Measurements from ENCODE around the gene APBA2.
"Not testable (repeated sequence)": the region's sequence is repeated elsewhere in the genome, so short reads cannot be mapped to it uniquely, and the experiment has no call there.

The APBA2 gene

DNA sequence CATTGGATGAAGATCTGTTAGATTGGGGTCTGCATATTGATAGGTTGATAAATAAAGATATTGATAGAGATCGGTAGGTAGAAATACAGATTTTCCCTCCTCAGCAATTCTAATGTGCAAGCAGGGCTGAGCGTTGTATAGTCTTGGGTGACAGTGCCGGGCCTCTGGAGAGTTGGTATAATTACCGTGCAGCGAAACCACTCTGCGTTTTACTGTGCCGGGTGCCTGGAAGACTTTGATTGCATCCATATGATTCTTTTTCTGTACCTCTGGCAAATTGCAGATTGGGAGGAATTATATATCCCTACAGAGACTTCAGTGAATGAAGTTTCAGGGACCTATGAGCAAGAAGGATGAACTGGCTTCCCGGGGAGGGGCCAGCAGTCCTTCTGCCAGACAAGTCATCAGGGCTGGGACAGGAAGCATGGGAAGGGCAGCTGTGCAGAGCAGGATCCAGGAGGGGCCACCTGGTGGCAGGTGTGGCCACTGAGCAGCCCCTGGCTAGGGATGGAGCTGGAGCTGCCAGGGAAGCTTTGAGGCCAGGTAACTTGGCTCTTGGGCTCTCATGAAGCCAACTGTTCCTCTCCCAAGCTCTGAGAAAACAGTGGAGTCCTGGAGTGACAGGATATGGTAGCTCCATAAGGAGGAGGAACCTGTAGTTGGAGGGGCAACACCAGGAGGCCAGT, 132.5 kb downstream of the APBA2 start:
- no peak for DNase-seq

DNA sequence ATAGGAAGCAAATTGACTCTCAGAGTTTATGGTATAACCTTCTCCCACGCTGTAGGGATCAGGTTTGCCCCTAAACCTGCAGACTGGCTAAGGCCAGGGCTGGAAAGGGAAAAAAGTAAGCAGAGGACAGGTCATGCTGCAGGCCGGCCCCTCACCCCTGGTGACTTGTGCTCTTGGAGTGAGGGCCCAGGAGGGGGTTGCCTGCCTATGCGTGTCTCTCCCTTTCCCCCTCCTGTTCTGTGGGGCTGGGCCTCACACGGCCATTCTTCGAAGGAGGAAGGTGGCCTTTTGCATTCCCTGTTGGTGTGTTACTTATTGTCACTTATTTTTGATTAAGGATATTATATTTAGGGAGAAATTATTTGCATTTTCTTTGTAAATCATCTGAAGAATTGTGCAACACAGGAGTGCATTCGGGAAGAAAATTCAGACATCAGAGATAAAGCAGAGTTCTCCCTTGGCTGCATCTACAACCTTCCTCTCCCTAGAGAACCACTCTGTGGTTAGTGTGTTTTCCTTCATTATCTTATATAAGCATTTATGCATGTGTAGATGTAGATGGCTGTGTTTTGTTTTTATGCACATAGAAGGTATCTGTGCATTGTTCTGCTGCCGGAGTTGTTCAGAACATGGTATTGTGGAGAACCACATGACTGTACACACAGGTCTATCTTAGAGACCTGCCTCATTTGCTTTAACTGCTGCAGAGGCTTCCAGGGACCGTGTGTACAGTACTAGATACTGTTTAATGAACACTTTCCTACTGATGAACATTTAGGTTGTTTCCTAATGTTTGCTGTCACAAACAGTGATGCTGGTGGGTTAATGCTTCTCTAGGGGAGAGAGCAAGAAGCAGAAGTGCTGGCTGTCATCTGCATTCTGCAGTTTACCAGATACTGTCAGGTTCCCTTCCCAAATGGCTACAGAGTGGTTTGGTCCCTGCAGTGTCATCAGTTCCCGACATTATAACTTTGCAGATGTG, 133.5 kb downstream of the APBA2 start:
- DNase-seq, result no peak

DNA sequence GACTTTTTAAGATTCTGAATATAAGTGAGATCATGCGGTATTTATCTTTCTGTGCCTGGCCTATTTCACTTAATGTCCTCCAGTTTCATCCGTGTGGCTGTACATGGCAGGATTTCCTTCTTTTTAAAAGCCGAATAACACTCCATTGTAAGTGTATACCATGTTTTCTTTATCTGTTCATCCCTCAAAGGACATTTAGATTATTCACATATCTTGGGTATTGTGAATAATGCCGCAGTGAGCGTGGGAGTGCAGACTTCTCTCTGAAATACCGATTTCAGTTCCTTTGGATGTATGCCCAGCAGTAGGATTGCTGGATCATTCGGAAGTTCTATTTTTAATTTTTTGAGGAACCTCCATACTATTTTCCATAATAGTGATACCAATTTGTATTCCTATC, 136.1 kb downstream of the APBA2 start:
- no peak for DNase-seq

DNA sequence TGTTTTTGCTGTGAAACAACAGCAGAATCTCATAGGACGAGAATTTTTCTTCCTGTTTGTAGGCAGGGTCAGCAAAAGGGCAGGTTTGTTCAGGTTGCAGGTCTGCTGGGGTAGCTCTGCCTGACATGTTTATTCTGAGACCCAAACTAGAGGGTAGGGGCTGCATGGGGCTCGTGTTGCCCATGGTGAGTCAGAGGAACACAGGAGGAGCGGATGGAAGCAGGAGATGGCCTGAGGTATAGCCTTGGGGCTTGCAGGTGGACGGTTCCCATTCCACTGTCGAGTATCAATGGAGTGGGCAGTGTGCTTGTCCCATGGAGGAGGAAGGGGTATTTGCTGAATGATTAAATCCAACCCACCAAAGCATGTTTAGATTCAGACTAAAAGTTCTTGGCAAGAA, 138.9 kb downstream of the APBA2 start:
- no peak for DNase-seq

DNA sequence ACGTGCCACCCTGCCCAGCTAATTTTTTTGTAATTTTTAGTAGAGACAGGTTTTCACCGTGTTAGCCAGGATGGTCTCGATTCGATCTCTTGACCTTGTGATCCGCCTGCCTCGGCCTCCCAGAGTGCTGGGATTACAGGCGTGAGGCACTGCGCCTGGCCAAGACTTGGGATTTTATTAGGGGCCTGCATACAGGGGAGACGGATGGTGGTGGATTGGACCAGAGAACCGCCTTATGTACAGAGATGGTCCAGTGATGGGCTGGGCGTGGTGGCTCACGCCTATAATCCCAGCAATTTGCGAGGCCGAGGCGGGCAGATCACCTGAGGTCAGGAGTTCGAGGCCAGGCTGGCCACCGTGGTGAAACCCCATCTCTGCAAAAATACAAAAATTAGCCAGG, 139.6 kb downstream of the APBA2 start:
- not testable (repeated sequence) for DNase-seq

DNA sequence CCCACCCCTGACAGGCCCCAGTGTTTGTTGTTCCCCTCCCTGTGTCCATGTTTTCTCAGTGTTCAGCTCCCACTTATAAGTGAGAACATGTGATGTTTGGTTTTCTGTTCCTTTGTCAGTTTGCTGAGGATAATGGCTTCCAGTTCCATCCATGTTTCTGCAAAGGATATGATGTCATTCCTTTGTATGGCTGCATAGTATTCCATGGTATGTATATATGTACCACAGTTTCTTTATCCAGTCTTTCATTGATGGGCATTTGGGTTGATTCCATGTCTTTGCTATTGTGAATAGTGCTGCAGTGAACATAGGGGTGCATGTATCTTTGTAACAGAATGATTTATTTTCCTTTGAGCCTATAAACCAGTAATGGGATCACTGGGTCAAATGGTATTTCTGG, 142.4 kb downstream of the APBA2 start:
- DNase-seq, result not testable (repeated sequence)

DNA sequence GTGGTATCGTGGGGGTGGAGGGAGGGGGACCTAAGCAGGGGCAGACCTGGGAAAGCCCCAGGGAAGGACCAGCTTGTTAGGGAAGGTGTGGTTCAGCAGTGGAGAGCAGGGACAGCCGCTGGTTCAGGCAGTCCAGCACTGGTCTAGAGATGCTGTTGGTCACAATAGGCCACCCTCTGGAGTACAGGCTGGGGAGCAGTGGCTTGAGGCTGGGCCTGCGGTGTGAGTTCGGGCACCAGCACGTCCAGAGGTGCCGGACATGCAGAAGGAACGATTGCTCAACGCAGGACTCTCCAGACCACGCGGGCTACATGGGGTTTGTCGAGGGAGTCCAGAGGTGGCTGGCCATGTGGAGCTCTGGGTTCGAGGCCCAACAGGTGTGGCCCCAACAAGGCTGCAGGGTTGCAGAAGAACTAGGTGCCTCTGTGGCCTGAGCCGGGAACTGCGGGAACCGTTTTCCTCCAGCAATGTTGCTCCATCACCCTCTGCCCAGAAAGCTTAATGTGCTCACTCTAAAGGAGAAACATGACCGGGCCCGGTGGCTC, 143.9 kb downstream of the APBA2 start:
- DNase-seq, result no peak

DNA sequence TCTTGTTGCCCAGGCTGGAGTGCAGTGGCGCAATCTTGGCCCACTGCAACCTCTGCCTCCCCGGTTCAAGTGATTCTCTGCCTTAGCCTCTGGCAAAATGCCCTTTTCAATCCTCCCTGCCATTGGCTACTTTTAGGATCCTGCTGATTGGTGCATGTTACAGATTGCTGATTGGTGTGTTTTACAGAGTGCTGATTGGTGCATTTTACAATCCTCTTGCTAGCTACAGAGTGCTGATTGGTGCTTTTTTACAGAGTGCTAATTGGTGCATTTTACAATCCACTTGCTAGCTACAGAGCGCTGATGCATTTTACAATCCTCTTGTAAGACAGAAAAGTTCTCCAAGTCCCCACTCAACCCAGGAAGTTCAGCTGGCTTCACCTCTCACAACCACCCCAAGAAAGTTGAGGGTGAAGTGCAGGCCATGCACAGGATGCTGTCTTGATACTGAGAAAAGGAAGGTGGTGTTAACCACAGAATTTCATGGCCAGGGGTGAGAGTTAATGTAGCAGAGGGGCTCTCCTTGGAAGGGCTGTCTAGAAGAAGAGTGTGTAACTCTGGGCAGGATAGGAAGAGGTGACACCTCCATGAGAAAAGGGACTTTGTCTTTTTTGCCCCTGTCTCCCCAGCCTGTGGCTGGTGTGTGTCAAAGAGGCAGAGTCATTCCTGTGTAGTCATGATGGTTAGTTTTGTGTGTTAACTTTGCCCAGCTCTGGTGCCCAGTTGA, 145.9 kb downstream of the APBA2 start:
- no peak for DNase-seq

DNA sequence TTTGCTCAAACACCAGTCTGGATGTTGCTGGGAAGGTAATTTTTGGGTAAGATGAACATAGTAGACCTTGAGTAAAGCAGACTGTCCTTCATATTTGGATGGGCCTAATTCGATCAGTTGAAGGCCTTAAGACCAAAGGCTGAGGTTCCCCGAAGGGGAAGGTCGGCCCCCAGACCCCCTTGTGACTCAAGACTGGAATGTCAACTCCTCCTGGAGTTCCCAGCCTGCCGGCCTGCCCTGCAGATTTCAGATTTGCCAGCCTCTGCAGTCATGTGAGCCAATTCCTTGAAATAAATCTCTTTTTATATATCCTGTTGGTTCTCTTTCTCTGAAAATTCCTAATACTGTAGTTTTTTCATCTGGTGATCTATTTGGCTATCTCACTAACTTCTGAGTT, 146.5 kb downstream of the APBA2 start:
- no peak for DNase-seq

DNA sequence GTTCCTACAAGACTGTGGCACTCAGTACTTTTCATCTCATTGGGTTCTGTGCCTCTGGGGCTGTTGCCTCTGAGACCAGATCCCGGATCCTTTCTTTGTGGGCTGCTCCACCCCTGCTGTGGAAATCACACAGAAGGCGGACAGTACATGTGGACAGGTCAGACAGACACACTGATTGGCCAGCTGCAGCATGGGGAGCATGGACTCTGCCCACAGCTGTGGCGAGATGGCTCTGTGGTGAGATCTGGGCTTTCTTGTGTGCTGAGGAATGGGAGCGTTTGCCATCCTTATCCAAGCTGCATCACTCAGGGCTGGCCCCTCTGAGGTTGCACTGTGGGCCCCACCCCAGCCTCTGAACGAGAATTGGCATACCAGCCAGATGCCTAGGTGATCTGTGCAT, 147.0 kb downstream of the APBA2 start:
- no peak for DNase-seq

DNA sequence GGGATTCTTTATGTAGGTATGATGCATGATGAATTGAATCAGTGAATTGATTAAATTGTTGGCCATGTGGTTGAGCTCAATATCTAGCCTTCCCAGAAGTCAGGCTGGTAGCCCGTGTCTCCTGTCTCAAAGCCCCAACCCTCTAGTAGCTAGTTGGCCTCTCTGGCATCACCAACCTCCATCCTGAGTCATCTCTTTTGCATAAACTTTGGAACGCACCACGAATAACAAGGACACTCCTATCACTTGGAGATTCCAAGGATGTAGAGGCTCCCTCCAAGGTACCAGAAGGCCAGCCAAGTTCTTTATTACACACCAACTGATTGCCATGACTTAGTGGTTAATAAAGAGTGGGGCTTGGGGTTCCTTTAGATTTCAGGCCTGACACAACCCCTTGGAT, 148.4 kb downstream of the APBA2 start:
- no peak for DNase-seq

DNA sequence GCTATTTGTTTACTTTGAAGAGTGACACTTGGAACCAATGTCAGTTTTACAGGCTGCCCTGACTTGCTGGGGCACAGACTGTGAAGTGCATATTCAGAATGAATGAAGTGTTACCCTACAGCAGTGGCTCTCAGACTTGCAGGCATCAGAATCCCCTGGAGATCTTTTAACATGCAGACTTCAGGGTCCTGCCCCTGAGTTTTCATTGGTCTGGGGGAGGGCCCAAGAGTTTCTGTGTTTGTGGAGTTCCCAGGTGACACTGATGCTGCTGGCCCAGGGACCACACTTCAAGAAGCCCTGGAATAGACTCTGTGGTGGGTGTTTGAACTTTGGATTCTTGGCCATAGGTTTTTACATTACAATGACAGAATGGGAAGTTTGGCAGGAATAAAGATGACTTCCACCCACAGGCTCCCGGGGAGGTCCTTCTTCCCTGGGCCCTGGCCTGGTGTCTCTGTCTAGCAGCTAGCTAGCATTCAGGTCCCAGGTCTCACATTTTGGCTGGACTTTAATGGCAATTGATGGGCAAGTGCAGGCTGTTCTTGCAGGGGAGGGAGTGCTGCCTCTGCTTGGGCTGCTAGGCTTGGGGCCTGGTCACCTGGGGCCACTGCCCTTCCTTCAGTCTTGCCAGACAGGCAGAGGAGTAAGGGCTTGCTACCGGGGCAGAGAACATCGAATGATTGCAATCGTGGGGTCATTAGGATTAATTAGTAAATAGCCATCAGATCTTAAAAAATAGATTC, 149.0 kb downstream of the APBA2 start:
- no peak for DNase-seq

DNA sequence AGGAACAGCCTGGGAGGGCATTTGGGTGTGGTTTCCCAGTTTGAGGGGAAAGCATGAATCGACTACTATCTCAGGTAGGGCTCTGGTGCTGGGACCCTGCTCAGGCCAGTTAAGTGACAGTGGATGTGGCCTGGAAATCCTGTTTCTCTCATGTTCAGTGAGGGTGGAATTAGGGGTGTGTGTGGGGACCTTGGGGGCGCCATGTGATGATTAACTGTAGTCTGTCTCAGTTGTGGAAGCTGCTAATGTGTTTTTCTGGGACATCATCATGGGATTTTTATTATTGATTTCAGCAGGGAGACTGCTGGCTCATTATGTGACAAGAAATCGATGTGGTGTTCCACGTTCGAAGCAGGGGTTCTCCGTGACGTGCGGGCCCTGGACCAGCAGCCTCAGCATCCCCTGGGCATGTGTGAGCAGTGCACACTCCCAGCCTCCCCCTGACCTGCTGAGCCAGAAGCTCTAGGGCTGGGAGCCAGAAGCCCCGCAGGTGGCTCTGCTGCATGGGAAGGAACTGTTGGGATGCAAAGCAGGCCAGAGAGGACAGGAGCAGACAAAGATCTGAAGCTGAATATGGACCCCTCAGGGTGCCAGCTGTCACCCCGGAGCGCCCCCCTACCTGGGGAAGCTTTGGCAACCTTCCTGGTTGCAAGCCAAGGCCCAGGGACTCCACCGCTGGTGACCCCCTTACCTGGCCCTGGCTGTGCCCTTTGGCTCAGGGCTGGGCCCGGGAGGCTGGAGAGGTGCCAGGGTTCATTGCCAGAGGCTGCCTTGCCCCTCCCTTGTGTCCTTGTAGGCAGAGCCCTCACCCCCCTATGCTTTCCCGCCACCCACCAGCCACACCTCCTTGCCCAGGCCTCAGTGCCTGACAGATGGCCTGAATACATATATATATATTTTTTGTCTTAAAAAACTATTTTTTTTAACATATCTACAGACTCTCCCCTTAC, 149.8 kb downstream of the APBA2 start:
- DNase-seq, result no peak

DNA sequence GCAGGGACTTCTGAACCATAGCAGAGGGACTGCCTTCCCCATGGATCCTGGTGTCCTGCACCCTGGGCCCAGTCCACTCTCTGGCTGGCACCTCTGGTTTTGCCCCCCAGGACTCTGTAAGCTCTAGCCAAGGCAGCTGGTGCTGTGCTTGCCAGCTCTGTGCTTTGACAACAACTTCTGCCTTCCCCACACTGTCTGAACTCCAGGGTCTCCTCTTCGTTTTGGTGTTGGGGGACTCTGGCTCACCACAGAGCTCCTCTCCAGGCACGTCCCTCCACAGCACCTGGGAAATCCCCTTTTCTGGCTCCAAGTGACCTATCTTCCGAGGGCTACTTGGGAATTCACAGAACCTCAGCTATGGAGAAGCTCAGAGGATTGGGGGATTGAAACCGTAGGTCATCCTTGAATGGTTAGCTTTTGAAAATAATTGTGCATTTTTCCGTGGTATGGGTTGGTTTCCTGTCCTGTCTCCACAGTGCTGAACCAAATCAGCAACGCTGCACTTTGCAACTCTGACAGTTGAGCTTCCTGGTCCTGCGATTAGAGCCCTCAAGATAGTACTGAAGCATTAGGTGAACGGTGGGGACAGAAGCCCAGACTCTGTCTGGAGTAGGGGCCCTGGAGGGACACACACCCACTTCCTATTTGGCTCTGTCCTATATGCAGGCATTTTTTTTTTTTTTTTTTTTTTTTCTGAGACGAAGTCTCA, 152.4 kb downstream of the APBA2 start:
- no peak for DNase-seq

DNA sequence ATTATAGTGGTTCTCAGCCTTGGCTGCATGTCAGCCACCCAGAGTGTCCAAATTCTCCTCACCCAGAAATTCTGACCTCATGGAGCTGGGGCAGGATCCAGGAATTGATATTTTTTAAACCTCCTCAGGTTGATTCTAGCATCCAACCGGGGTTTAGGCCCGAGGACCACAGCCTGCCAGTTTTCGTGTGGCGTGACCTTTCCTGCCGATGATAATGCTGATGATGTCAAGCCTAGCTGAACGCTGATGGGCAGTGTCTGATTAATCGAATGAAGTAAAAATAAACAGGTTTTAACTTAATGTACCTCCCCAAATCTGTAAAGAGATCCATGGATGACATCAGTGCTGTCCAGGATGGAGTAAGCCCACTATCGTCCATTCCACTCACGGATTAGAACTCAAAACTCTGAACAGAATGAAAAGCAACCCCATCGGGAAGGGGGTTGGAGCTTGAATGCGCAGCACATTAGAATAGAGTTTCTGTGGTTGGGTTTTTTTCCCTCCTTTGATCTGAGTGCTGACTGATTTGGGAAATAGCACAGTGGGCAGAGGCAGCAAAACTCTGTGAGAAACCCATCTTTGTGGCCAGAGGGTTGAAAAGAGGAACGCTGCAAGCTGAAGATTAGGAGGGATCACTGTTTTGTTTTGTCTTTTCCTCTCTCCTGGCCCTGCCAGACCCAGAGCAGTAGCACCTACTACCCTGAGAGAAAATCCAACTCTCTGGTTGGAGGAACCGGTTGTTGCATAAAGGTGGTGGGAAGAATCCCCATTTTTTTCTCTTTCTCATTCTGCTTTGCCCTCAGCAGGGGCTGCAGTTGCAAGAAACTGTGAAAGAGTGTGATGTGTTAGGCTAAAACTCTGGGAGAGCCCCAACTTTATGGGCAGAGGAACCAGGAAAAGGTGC, 153.9 kb downstream of the APBA2 start:
- no peak for DNase-seq

DNA sequence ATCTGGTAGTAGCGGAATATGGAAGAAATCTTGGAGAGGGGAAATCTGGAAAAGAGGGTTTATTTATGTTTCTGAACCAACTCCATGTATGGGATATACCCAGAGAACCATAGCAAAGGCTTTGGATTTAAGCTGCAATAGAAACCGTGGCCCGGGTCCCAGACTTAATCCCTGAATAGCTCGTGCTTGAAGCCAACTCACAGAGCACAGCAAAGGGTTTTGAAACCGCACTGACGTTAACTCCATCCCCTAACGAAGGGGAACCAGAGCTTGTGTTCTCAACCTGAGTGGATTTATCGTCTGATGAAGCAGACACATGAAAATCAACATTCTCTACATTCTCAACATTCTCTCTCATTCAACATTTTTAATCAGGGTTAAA, 154.6 kb downstream of the APBA2 start:
- no peak for DNase-seq

DNA sequence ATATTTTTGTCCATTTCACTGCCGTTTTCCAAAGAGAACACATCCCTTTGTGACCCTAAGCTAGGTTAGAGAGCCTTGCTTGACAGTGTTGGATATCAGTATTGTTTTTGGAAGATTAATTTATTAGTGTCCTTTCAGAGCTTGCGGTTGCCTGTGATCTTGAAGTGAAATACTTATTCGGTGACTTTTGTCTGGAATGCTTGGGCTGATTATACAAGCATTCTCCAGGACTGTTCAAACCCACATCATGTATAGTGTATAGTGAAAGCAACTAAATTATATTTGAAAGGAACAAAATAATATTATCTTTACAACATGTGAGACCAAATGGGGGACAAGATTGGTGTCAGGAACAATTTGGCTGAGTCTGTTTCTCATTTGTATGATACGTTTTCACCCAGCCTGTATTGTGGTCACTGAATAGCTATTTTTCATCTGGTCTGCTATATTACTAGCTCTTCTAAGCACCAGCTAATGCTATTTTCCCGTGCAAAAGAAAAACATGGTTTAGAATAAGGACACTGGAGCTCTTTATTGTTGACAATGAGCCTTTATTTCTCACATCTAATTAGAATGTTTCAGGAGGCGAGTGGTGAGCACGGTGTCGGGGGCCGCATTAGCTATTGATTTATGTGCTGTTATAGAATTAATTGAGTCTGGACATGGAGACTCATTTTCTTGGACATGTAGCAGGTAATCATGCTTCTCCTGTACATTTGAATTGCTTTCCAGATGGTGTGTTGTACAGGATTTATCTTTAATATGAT, 158.1 kb downstream of the APBA2 start:
- DNase-seq, result no peak

DNA sequence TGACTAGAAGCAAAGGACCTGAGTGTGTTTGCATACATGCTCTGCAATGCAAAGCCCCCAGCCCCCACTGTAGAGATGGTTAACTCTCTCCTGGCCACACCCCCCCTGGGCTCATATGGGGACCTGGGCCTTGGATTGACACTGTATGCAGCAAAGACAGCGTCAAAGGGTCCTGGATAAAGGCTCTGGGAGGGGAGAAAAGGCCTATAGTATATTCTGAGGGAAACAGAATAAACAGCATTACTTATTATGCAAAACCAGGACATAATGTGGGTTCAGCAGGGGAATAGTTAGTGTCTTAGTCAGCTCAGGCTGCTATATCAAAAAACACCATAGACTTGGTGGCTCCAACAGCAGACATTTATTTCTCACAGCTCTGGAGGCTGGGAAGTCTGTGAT, 158.7 kb downstream of the APBA2 start:
- DNase-seq, result no peak

DNA sequence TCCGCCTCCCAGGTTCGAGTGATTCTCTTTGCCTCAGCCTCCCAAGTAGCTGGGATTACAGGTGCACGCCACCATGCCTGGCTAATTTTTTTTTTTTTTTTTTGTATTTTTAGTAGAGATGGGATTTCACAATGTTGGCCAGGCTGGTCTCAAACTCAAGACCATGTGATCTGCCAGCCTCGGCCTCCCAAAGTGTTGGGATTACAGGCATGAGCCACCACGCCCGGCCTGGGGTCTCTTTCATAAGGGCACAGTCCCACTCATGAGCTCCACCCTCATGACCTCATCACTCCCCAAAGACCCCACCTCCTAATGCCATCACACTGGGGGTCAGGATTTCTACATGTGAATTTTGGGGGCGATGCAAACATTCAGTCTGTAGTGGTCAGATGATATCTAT, 159.4 kb downstream of the APBA2 start:
- not testable (repeated sequence) for DNase-seq
